ENCODE data around the gene CMTM6.

The CMTM6 gene

GRCh38 chr3:32452009-32452408 is 50.6 kb downstream of the CMTM6 start:
- no peak for TF ChIP-seq CTCF (conservative IDR thresholded peaks at IDR 0.05; ENCODE audit: low read depth, low read length)
- H3K4me3 ChIP-seq (ENCODE audit: low read depth, low read length): no peak overlapping the region
- DNase-seq (ENCODE audit: low read depth): no peak

DNA sequence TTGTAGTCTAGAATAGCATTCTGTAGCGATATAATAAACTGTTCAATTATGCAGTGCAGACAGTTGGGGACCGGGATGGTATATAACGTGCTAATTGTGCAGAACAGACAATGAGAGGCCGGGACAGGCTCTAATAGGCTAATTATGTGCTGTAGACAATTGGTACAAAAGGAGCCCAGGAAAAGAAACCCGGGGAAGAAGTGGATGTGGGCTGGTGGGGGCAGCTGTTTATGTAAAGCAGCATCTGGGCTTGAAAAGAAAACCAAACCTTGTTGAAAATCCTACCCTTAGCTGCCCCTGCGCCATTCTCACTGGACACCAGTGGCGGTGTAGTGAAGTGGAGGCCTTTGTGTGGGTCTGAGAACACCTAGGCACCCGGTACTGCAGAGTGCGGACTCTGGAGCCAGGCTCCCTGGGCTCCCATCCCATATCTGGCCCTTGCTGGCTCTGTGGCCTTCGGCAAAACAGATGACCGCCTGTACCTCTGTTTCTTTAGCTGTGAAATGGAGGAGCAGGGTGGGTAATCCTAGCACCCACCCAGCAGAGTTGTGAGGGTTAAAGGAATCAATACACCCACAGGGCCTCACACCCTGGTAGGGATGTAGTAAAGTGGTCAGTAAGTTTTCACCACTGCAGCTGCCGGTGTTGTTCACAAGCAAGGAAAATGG is 51.5 kb downstream of the CMTM6 start:
- no peak overlapping the region for H3K4me3 ChIP-seq (ENCODE audit: low read depth, low read length)
- no peak for DNase-seq (ENCODE audit: low read depth)
- TF ChIP-seq CTCF (conservative IDR thresholded peaks at IDR 0.05; ENCODE audit: low read depth, low read length): no peak

- TF ChIP-seq CTCF (conservative IDR thresholded peaks at IDR 0.05; ENCODE audit: low read depth, low read length): no peak
- DNase-seq (ENCODE audit: low read depth): no peak
- no peak overlapping the region for H3K4me3 ChIP-seq (ENCODE audit: low read depth, low read length)
These were observed 52.2 kb downstream of the CMTM6 start for GRCh38 chr3:32450426-32450825.

- no peak for DNase-seq (ENCODE audit: low read depth)
- no peak for TF ChIP-seq CTCF (conservative IDR thresholded peaks at IDR 0.05; ENCODE audit: low read depth, low read length)
- no peak overlapping the region for H3K4me3 ChIP-seq (ENCODE audit: low read depth, low read length)
These were observed 53.0 kb downstream of the CMTM6 start for GRCh38 chr3:32449691-32450090.

DNA sequence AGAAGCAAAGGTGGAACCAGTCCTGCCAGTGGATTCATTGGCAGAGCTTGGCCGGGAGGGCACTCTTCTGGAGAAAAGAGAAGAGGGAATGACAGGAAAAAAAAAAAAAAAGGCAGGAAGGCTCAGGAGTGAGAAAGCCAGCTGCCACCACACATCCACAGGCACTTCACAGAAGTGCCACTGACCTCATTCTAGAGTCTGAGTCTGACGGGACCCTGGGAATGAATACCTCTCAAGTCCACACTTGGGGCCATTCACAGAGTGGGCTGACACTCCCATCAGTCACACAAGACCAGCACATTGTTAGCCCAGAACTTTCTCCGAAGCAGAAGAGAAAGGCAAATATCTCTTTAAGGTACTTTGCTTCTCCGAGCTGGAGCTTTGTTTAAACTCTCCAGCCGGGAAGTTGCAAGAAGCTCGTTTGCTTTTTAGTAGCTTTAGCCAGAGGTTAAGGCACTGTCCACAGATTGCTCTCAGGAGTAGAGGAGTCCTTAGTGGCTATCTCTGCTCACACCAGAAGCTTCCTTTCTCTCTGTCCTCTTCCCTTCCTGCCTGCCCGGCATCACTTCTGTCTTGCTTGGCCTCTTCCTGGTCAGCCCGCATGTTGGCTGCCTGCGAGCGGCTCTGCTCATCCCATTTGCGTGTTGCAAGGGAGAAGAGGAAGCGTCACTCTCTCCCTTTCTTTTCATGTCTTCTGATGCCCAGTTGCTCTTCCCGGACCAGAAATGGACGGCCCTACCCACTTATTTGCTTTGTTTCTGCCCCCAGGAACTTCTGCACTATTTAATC is 53.8 kb downstream of the CMTM6 start:
- DNase-seq (ENCODE audit: low read depth): no peak
- no peak overlapping the region for H3K4me3 ChIP-seq (ENCODE audit: low read depth, low read length)
- TF ChIP-seq CTCF (conservative IDR thresholded peaks at IDR 0.05; ENCODE audit: low read depth, low read length): no peak

DNA sequence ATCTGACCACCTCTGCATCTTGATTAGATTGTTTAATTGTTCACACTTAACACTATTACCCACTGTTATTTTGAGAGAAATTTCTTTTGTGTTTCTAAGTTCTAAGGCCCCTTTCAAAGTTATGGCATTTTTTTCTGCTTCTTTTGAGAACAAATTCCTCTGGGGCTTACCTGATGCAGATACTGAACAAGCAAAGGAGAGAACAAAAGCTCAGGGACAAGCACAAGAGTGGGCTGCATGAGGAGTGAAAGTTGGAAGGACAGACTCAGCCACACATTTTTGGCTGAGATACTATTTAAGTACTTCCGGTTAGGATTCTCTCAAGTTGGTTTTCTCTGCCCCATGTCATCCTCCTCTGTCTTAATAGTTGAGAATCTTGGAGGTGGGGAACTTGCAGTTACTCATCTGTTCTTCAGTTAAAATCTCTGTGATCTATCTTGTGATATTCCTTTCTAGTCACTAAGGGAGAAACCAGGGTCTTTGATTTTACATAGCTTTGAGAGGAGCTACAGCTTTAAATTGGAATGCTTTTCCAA is 54.7 kb downstream of the CMTM6 start:
- TF ChIP-seq CTCF (conservative IDR thresholded peaks at IDR 0.05; ENCODE audit: low read depth, low read length): no peak
- no peak overlapping the region for H3K4me3 ChIP-seq (ENCODE audit: low read depth, low read length)
- DNase-seq (ENCODE audit: low read depth): no peak

Data from choroid plexus epithelial cell (primary cell).